WTC11 (cell line): ENCODE data around the gene GNAO1. TPM values are rescaled to one million over a fixed set of nuclear protein-coding genes. Genes with fewer than 3 reads are reported as not detected.

Source experiments
- ATAC-seq: fragments of 200-7000 bp; cut with Tn5 transposase; 2 replicates; pipeline ENCODE4 v1.10.0; 2021; ENCODE audit warnings: mild to moderate bottlenecking, moderate library complexity
- CTCF ChIA-PET: fragments of 300-600 bp; sonication (Branson Sonifier 250); formaldehyde crosslinking; loops from one replicate; lab custom pipeline; 2021; ENCODE audit warnings: antibody characterized with exemption; lab: Charles Lee
- POLR2A ChIA-PET: fragments of 350-600 bp; sonication (Branson Sonifier 250); formaldehyde crosslinking; loops from one replicate; lab custom pipeline; 2021; ENCODE audit warnings: antibody characterized with exemption; lab: Charles Lee
- DNase-seq: peaks from one replicate; pipeline ENCODE4 v3.0.0; 2021; ENCODE audit warnings: low spot score
- H3K27ac Mint-ChIP-seq: 2 replicates; pipeline ENCODE4 v1.8.0; 2021; ENCODE audit warnings: mixed read lengths
- H3K27me3 Mint-ChIP-seq: 2 replicates; pipeline ENCODE4 v1.8.0; 2021; ENCODE audit warnings: low read depth, mild to moderate bottlenecking, moderate library complexity, mixed read lengths
- H3K36me3 Mint-ChIP-seq: 2 replicates; pipeline ENCODE4 v1.8.0; 2021; ENCODE audit warnings: mixed read lengths
- H3K4me1 Mint-ChIP-seq: 2 replicates; pipeline ENCODE4 v1.8.0; 2022; ENCODE audit warnings: mixed read lengths
- H3K4me3 Mint-ChIP-seq: 2 replicates; pipeline ENCODE4 v1.8.0; 2021; ENCODE audit warnings: mild to moderate bottlenecking, moderate library complexity, mixed read lengths
- H3K9me3 Mint-ChIP-seq: 2 replicates; pipeline ENCODE4 v1.8.0; 2021; ENCODE audit warnings: mixed read lengths
- CREB1 ChIP-seq: sonication (generic); formaldehyde crosslinking; IDR thresholded peaks from 2 replicates; pipeline ENCODE4 v1.8.0; 2023; ENCODE audit warnings: mild to moderate bottlenecking, missing genetic modification reagents
- ETV6 ChIP-seq: sonication (generic); formaldehyde crosslinking; IDR thresholded peaks from 2 replicates; pipeline ENCODE4 v1.8.1; 2022; ENCODE audit warnings: mild to moderate bottlenecking, missing genetic modification reagents
- FOXK1 ChIP-seq: sonication (generic); formaldehyde crosslinking; IDR thresholded peaks from 2 replicates; pipeline ENCODE4 v1.8.0; 2022; ENCODE audit warnings: mild to moderate bottlenecking, moderate library complexity, missing genetic modification reagents
- NFATC4 ChIP-seq: fragments of 250-450 bp; sonication (Bioruptor Pico); IDR thresholded peaks from 2 replicates; pipeline ENCODE4 v1.9.0; 2021; ENCODE audit warnings: mild to moderate bottlenecking
- NFE2L1 ChIP-seq: sonication (generic); formaldehyde crosslinking; IDR thresholded peaks from 2 replicates; pipeline ENCODE4 v1.8.1; 2023; ENCODE audit warnings: missing genetic modification reagents
- SMAD3 ChIP-seq: sonication (generic); formaldehyde crosslinking; IDR thresholded peaks from 2 replicates; pipeline ENCODE4 v1.8.0; 2022; ENCODE audit warnings: missing genetic modification reagents, mild to moderate bottlenecking, borderline replicate concordance
- SP1 ChIP-seq: sonication (generic); formaldehyde crosslinking; conservative IDR thresholded peaks from 2 replicates; pipeline ENCODE4 v1.8.1; 2022; ENCODE audit warnings: missing genetic modification reagents
- TCF7 ChIP-seq: sonication (generic); formaldehyde crosslinking; IDR thresholded peaks from 2 replicates; pipeline ENCODE4 v1.8.0; 2022; ENCODE audit warnings: mild to moderate bottlenecking, low read depth, missing genetic modification reagents, moderate library complexity
- TEAD1 ChIP-seq: sonication (generic); formaldehyde crosslinking; IDR thresholded peaks from 2 replicates; pipeline ENCODE4 v1.8.0; 2022; ENCODE audit warnings: mild to moderate bottlenecking, missing genetic modification reagents
- TEAD4 ChIP-seq: sonication (generic); formaldehyde crosslinking; IDR thresholded peaks from 2 replicates; pipeline ENCODE4 v1.8.0; 2022; ENCODE audit warnings: mild to moderate bottlenecking, missing genetic modification reagents
- ZNF121 ChIP-seq: sonication (generic); formaldehyde crosslinking; IDR thresholded peaks from 2 replicates; pipeline ENCODE4 v1.8.0; 2023; ENCODE audit warnings: missing genetic modification reagents
- ZNF263 ChIP-seq: sonication (generic); formaldehyde crosslinking; IDR thresholded peaks from 2 replicates; pipeline ENCODE4 v1.8.1; 2022; ENCODE audit warnings: low read depth, mild to moderate bottlenecking, moderate library complexity, missing genetic modification reagents
- ZNF396 ChIP-seq: fragments of 250-450 bp; sonication (Bioruptor Pico); IDR thresholded peaks from 2 replicates; pipeline ENCODE4 v1.8.0; 2021; ENCODE audit warnings: mild to moderate bottlenecking, moderate library complexity, borderline replicate concordance
- total RNA-seq: library from RNA; stranded (reverse); gene quantifications from 3 replicates; pipeline ENCODE4 v1.2.3, GENCODE V29; 2021
- TF ChIP-seq, protein P1 (sequence below): sonication (generic); formaldehyde crosslinking; IDR thresholded peaks from 2 replicates; pipeline ENCODE4 v1.8.0; 2023; ENCODE audit warnings: missing genetic modification reagents, mild to moderate bottlenecking, borderline replicate concordance
- TF ChIP-seq, protein P2 (sequence below): sonication (generic); formaldehyde crosslinking; IDR thresholded peaks from 2 replicates; pipeline ENCODE4 v1.8.0; 2023; ENCODE audit warnings: mild to moderate bottlenecking, missing genetic modification reagents
- TF ChIP-seq, protein P3 (sequence below): fragments of 250-450 bp; sonication (Bioruptor Pico); IDR thresholded peaks from 2 replicates; pipeline ENCODE4 v1.9.0; 2021; ENCODE audit warnings: mild to moderate bottlenecking
- TF ChIP-seq, protein P4 (sequence below): sonication (generic); formaldehyde crosslinking; IDR thresholded peaks from 2 replicates; pipeline ENCODE4 v1.8.0; 2022; ENCODE audit warnings: mild to moderate bottlenecking, missing genetic modification reagents

Gene GNAO1
- total RNA-seq, 1 experiment from 2014 or later = 30.6 TPM

DNA sequence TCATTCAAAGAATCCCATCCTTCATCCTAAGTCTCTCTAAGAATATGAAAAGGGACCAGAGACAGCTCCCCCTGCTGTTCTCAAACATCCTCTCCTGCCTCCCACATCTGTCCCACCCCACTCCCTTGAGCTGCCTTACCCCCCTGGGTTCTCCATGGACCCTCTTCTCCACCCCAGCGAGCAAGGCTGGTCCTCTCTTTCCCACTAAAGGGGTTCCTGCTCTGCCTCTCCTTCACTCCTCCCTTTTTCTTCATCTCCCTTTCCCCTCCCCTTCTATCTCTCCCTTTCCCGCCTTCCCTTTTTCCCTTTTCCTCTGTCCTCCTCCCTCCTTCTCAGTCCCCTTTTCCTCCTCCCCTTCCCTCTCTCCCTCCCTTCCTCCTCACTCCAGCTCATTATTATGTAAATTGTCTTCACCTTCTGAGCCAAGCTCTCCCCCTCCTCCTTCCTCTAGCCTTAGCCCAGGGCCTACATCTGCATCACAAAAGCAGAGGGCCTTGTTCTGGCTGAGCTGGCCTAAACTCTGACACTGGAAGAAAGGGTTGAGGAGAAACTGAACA lies 90.0 kb downstream of the GNAO1 start:
- ChIA-PET CTCF (interaction anchor here (0.6 to 2.8 kb wide), 30 partner anchors 9 to 796 kb away, joined by 3 to 28 read pairs (median 6); partner anchors contain the start of gene GNAO1), POLR2A (interaction anchor here (0.7 to 1.0 kb wide), 3 partner anchors 15 to 74 kb away, joined by 3 to 6 read pairs (median 3); no protein-coding TSS in a partner anchor)
- Mint-ChIP-seq H3K27ac (peak overlapping the region; percentile 57), H3K4me1 (peaks cover 93% of the 10 kb centered on the region), H3K27me3 (no peaks in the 10 kb centered on the region), H3K36me3 (peaks cover 9% of the 10 kb centered on the region; the same call in 1 of the 2 replicates), H3K4me3 (peak overlapping the region; percentile 54; the same call in 1 of the 2 replicates), H3K9me3 (no peaks in the 10 kb centered on the region)
- TF ChIP-seq, protein P1, sequence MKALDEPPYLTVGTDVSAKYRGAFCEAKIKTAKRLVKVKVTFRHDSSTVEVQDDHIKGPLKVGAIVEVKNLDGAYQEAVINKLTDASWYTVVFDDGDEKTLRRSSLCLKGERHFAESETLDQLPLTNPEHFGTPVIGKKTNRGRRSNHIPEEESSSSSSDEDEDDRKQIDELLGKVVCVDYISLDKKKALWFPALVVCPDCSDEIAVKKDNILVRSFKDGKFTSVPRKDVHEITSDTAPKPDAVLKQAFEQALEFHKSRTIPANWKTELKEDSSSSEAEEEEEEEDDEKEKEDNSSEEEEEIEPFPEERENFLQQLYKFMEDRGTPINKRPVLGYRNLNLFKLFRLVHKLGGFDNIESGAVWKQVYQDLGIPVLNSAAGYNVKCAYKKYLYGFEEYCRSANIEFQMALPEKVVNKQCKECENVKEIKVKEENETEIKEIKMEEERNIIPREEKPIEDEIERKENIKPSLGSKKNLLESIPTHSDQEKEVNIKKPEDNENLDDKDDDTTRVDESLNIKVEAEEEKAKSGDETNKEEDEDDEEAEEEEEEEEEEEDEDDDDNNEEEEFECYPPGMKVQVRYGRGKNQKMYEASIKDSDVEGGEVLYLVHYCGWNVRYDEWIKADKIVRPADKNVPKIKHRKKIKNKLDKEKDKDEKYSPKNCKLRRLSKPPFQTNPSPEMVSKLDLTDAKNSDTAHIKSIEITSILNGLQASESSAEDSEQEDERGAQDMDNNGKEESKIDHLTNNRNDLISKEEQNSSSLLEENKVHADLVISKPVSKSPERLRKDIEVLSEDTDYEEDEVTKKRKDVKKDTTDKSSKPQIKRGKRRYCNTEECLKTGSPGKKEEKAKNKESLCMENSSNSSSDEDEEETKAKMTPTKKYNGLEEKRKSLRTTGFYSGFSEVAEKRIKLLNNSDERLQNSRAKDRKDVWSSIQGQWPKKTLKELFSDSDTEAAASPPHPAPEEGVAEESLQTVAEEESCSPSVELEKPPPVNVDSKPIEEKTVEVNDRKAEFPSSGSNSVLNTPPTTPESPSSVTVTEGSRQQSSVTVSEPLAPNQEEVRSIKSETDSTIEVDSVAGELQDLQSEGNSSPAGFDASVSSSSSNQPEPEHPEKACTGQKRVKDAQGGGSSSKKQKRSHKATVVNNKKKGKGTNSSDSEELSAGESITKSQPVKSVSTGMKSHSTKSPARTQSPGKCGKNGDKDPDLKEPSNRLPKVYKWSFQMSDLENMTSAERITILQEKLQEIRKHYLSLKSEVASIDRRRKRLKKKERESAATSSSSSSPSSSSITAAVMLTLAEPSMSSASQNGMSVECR (CRISPR knock-in tag) = no peak
- peak; percentile 55 for TF ChIP-seq SP1 (CRISPR knock-in tag)
- peak; percentile 58 for TF ChIP-seq ETV6 (CRISPR knock-in tag)
- peak; percentile 94 for TF ChIP-seq ZNF121 (CRISPR knock-in tag)
- TF ChIP-seq TEAD1 = 0 out of 2 replicates have a peak, but pooled peaks have one; percentile 8
- TF ChIP-seq, protein P2, sequence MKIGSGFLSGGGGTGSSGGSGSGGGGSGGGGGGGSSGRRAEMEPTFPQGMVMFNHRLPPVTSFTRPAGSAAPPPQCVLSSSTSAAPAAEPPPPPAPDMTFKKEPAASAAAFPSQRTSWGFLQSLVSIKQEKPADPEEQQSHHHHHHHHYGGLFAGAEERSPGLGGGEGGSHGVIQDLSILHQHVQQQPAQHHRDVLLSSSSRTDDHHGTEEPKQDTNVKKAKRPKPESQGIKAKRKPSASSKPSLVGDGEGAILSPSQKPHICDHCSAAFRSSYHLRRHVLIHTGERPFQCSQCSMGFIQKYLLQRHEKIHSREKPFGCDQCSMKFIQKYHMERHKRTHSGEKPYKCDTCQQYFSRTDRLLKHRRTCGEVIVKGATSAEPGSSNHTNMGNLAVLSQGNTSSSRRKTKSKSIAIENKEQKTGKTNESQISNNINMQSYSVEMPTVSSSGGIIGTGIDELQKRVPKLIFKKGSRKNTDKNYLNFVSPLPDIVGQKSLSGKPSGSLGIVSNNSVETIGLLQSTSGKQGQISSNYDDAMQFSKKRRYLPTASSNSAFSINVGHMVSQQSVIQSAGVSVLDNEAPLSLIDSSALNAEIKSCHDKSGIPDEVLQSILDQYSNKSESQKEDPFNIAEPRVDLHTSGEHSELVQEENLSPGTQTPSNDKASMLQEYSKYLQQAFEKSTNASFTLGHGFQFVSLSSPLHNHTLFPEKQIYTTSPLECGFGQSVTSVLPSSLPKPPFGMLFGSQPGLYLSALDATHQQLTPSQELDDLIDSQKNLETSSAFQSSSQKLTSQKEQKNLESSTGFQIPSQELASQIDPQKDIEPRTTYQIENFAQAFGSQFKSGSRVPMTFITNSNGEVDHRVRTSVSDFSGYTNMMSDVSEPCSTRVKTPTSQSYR (CRISPR knock-in tag) = peak; percentile 71
- 0 out of 2 replicates have a peak, but pooled peaks have one; percentile 67 for TF ChIP-seq NFE2L1 (CRISPR knock-in tag)
- TF ChIP-seq, protein P3, sequence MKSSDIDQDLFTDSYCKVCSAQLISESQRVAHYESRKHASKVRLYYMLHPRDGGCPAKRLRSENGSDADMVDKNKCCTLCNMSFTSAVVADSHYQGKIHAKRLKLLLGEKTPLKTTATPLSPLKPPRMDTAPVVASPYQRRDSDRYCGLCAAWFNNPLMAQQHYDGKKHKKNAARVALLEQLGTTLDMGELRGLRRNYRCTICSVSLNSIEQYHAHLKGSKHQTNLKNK (CRISPR knock-in tag) = no peak
- peak; percentile 73 for DNase-seq
- ATAC-seq = peak; percentile 93

DNA sequence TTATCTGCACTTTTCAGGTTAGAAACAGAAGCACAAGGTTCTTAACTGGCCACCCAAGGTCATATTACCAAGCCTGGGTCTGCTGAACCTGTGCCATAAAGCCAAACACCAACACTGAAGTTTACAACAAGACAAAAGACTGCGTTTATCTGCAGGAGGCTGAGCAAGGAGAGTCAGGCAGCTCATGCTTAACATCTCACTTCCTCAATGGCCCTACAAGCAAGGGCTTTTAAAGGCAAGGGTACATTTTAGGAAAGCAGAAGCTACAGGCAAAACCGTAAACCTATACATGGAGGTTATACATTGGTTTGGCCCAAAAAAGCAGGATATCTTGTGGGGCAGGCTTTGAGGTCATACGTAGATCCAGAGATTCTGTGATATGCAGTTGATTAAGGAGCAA lies 91.2 kb downstream of the GNAO1 start:
- H3K4me1 Mint-ChIP-seq = peaks cover 83% of the 10 kb centered on the region
- DNase-seq = no peak
- ChIA-PET CTCF (interaction anchor here (1.5 to 2.8 kb wide), 4 partner anchors 13 to 242 kb away, joined by 7 to 10 read pairs (median 8); no protein-coding TSS in a partner anchor), POLR2A (no interaction called here)
- H3K27me3 Mint-ChIP-seq = no peaks in the 10 kb centered on the region
- H3K9me3 Mint-ChIP-seq = no peaks in the 10 kb centered on the region
- peak overlapping the region; percentile 36 for H3K4me3 Mint-ChIP-seq
- peaks cover 9% of the 10 kb centered on the region; the same call in 1 of the 2 replicates for H3K36me3 Mint-ChIP-seq
- no peak for ATAC-seq
- H3K27ac Mint-ChIP-seq = peak overlapping the region; percentile 93
- TF ChIP-seq FOXK1 (no peak), CREB1 (no peak), TEAD4 (CRISPR knock-in tag) (no peak)

DNA sequence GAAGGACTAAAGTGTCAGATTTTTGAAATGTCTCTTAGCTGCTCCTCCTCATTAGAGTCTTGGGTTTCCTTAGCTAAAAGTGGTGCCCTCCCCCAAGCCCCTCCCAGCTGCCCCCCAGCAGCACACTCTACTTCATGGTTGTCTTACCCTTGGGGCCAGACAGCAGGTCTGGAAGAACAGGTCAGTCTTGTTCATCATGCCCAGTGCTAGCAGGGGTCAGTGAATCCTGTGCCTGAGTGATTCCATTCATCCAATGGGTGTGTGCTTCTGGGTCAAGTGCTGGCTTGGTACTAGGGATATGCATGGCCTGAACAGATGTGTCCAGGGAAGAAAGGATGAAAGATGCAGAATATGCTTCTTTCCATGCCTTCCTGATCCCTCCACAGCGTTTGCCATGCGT lies 93.2 kb downstream of the GNAO1 start:
- POLR2A ChIA-PET = interaction anchor here (0.5 to 0.6 kb wide), 2 partner anchors 416 to 805 kb away, joined by 3 to 6 read pairs; no protein-coding TSS in a partner anchor
- TF ChIP-seq SMAD3 (CRISPR knock-in tag) (no peak), ZNF396 (CRISPR knock-in tag) (no peak), TCF7 (no peak), ZNF263 (CRISPR knock-in tag) (no peak), NFATC4 (CRISPR knock-in tag) (no peak)
- TF ChIP-seq, protein P3 (CRISPR knock-in tag) = no peak
- TF ChIP-seq, protein P4, sequence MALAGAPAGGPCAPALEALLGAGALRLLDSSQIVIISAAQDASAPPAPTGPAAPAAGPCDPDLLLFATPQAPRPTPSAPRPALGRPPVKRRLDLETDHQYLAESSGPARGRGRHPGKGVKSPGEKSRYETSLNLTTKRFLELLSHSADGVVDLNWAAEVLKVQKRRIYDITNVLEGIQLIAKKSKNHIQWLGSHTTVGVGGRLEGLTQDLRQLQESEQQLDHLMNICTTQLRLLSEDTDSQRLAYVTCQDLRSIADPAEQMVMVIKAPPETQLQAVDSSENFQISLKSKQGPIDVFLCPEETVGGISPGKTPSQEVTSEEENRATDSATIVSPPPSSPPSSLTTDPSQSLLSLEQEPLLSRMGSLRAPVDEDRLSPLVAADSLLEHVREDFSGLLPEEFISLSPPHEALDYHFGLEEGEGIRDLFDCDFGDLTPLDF (CRISPR knock-in tag) = no peak
- TF ChIP-seq, all 79 proteins: peak for 0
- no peaks in the 10 kb centered on the region for H3K27me3 Mint-ChIP-seq
- H3K9me3 Mint-ChIP-seq = no peaks in the 10 kb centered on the region
- peaks cover 7% of the 10 kb centered on the region; the same call in 1 of the 2 replicates for H3K36me3 Mint-ChIP-seq
- H3K4me1 Mint-ChIP-seq = peaks cover 80% of the 10 kb centered on the region
- DNase-seq (no peak), ATAC-seq (no peak)
- CTCF ChIA-PET = interaction anchor here (0.8 kb wide), 1 partner anchor 15 kb away, joined by 3 read pairs; no protein-coding TSS in a partner anchor
- no peak overlapping the region for H3K27ac Mint-ChIP-seq
- no peak overlapping the region for H3K4me3 Mint-ChIP-seq
